Muscle of leg (tissue), 16 donors: Measurements from ENCODE around the gene LAMP5. TPM values are rescaled to one million over a fixed set of nuclear protein-coding genes. Genes with fewer than 3 reads are reported as not detected.

Experiments
- DNase-seq: peaks from one replicate; pipeline ENCODE4 v3.0.0; 2013
- H3K27ac ChIP-seq: one replicate; pipeline ENCODE4 v1.5.1; 2013; ENCODE audit warnings: mild to moderate bottlenecking, low read length, control low read depth
- H3K27me3 ChIP-seq: one replicate; pipeline ENCODE4 v1.6.1; 2013; ENCODE audit warnings: low read length; ENCODE audit not compliant: control insufficient read depth, insufficient read depth
- H3K36me3 ChIP-seq: one replicate; pipeline ENCODE4 v1.6.1; 2013; ENCODE audit warnings: low read length; ENCODE audit not compliant: control insufficient read depth, insufficient read depth
- H3K4me1 ChIP-seq: one replicate; pipeline ENCODE4 v1.6.1; 2013; ENCODE audit warnings: low read length; ENCODE audit not compliant: control insufficient read depth, insufficient read depth
- H3K4me3 ChIP-seq: one replicate; pipeline ENCODE4 v1.5.1; 2013; ENCODE audit warnings: low read length, control low read depth
- H3K9me3 ChIP-seq: replicated peaks from 2 replicates; pipeline ENCODE4 v1.6.1; 2013; ENCODE audit warnings: low read depth, low read length; ENCODE audit not compliant: control insufficient read depth
- WGBS: methylation state at CpG from one replicate; pipeline ENCODE4 v1.1.5; 2013; ENCODE audit warnings: missing lambda C conversion rate; ENCODE audit not compliant: insufficient coverage; 5-methylcytosine and 5-hydroxymethylcytosine counted together
- long read RNA-seq, 11 donors: transcript quantifications; one replicate each; lab custom pipeline, GENCODE V29; 2026
- polyA plus RNA-seq, 8 donors: library from polyadenylated mRNA; unstranded; fragments of 120-200 nt; gene quantifications; one replicate each; pipeline versions ENCODE4 v1.2.1 to v1.2.3, GENCODE V29; 2013; ENCODE audit warnings: inconsistent platforms in 1 of 8, low replicate concordance in 1 of 8; ENCODE audit not compliant: insufficient read length in 8 of 8, insufficient read depth in 1 of 8
- total RNA-seq: library from RNA; stranded (reverse); fragments of 120-200 nt; gene quantifications from one replicate; pipeline ENCODE4 v1.2.4, GENCODE V29; 2013

Gene LAMP5, protein sequence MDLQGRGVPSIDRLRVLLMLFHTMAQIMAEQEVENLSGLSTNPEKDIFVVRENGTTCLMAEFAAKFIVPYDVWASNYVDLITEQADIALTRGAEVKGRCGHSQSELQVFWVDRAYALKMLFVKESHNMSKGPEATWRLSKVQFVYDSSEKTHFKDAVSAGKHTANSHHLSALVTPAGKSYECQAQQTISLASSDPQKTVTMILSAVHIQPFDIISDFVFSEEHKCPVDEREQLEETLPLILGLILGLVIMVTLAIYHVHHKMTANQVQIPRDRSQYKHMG
- total RNA-seq, result 0.66 TPM
- polyA plus RNA-seq, result 1 to 10 TPM in 1 of 8 donors, under 1 TPM in 7; 0.19 to 1.4 (median 0.43) TPM
- long read RNA-seq, donor 1, result 0 reads
- long read RNA-seq, donor 2, result 0 reads
- long read RNA-seq, donor 3, result 0 reads
- long read RNA-seq, donor 4, result 0 reads
- long read RNA-seq, donor 5, result 0 reads
- long read RNA-seq, donor 6, result 0 reads
- long read RNA-seq, donor 7, result 0 reads
- long read RNA-seq, donor 8, partial matches to known transcripts, result 0 of 1 reads
- long read RNA-seq, donor 8, other reads (novel, unspliced or antisense), result 0 of 1 reads
- long read RNA-seq, donor 9, result 0 reads
- long read RNA-seq, donor 10, result 0 reads
- long read RNA-seq, donor 11, result 0 reads

DNA sequence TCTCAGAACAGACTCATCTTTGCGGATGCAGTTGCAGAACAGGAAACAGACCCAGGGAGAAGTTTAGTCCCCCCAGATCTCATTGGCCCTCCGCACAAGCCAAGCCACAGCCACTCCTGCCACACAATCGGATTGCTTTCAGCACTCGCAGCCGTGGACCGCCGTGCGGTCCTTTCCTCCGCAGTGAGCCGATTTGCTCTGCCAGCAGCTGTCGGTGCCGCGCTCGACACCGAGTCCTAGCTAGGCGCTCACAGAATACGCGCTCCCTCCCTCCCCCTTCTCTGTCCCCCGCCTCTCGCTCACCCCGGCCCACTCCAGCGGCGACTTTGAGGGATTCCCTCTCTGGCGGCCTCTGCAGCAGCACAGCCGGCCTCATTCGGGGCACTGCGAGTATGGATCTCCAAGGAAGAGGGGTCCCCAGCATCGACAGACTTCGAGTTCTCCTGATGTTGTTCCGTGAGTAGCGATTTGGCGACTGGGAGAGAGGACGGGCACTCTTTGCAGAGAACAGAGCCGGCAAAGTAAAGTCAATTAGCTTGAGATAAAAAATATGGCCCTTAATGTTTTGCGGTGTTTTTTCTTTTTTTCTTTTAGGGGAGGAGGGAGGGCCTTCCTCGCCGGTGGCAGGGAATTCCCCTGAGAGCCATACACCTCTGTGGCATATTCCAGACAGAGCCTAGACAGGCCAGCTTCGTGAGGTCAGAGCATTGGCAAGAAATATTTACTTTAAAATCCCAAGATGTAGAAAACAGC lies at the start of gene LAMP5:
TSS of gene LAMP5 (plus strand) at position 130 of the 753 bp plus-strand sequence. CDS start at position 393, 263 bp downstream.
- H3K27me3 ChIP-seq, result peaks cover 54% of the 10 kb centered on the region
- DNase-seq, result peak; percentile 53
- 0% methylated on average over 31 of the region's 38 CpGs for WGBS

DNA sequence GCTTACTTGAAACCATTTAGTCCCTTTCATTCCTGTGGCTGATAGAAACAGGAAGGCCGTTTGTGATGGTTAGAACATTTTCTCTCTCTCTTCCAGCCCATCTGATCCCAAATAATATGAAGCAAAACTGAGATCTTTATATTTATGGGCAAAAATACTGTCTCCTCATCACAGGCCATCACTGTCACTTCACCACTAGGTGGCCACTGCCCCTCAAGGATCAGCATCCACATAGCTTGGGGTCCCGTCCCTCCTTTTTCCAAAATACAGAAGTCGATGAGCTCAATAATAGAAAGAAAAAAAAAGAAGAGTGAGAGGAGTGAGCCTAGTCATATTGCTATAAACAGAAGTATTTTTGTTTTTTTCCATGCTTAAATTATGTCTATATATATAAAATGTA lies 46.4 kb upstream of the LAMP5 start:
- H3K27ac ChIP-seq, result no peak overlapping the region
- no peak overlapping the region for H3K4me3 ChIP-seq
- H3K27me3 ChIP-seq, result no peaks in the 10 kb centered on the region
- no peak for DNase-seq
- no peaks in the 10 kb centered on the region for H3K36me3 ChIP-seq
- no peaks in the 10 kb centered on the region for H3K9me3 ChIP-seq
- no peaks in the 10 kb centered on the region for H3K4me1 ChIP-seq
- WGBS, result no CpG with 5 or more reads among the region's 3 CpGs

More for the DNA sequence above, at the start of gene LAMP5:
- H3K36me3 ChIP-seq, result no peaks in the 10 kb centered on the region
- no peak within 1 kb of the TSS for H3K4me3 ChIP-seq
- no peak within 1 kb of the TSS for H3K27ac ChIP-seq
- H3K4me1 ChIP-seq, result peaks cover 14% of the 10 kb centered on the region
- no peaks in the 10 kb centered on the region for H3K9me3 ChIP-seq

DNA sequence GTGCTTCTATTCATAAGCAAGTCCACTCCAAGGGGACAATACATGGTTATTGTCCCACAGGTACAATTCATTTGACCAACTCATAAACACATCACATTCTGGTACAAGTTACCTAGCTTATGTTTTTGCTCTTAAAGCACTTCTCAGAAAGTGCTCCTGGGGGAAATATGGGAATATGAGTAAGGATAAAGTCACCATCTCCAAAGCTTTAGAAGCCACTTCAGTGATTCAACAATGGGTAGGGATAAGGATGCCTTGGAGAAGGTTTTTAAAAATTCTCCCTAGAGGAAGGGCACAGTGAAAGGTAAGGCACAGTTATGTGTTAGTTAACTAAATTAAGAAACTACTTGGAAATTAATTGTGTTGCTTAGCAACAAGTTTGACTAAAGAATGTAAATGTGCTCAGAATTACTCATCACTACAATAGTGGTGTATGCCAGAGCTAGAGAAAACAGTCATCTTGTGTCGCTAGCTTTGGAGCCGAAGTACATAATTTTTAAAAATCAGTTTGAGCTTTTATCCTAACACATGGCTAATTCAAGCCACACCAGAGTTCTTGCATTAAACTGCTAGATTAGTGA lies 39.5 kb upstream of the LAMP5 start:
- Histone ChIP-seq H3K9me3 (no peaks in the 10 kb centered on the region), H3K36me3 (no peaks in the 10 kb centered on the region), H3K27me3 (no peaks in the 10 kb centered on the region), H3K27ac (no peak overlapping the region), H3K4me1 (no peaks in the 10 kb centered on the region), H3K4me3 (no peak overlapping the region)
- no peak for DNase-seq
- WGBS, result no CpG with 5 or more reads among the region's 2 CpGs

DNA sequence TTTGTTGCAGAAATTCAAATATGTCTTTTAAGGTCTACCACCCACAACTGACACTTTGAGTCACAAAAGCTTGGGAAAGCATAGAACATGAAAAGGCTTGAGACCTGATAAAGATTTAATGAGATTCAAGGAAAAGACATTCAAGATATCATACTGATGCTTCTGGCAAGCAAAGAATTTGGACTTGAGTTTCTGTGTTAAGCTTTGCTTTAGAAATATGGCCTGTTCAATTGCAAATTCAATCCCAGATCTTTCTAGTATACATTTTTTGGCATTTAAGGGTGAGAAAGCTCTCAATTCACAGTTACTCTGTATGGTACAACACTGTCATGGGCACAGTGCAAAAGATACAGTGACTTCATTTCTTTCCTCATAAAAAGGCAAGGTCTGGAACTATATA lies 38.9 kb upstream of the LAMP5 start:
- H3K36me3 ChIP-seq, result no peaks in the 10 kb centered on the region
- H3K4me1 ChIP-seq, result no peaks in the 10 kb centered on the region
- no peak overlapping the region for H3K4me3 ChIP-seq
- H3K27me3 ChIP-seq, result no peaks in the 10 kb centered on the region
- no peak overlapping the region for H3K27ac ChIP-seq
- H3K9me3 ChIP-seq, result no peaks in the 10 kb centered on the region
- no peak for DNase-seq

DNA sequence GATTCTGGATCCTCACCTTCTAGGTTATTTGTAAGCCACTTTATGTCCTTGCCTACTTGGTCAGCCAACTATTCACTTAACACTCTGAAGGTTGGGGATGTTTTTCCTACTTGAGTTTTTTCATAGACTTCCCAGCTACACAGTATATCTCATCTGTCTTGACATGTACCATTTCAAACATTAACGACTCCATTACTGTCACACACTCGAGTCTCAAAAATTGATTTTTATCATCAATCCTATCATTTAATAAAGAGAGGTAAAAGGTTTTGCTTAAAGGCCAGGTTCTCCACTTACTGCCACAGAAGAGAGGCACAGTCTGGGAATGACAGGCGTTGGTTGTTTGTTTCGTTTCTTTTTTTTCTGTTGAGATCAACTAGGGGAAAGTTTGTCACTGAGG lies 38.2 kb upstream of the LAMP5 start:
- no peak overlapping the region for H3K4me3 ChIP-seq
- H3K27me3 ChIP-seq, result no peaks in the 10 kb centered on the region
- no peaks in the 10 kb centered on the region for H3K9me3 ChIP-seq
- no peaks in the 10 kb centered on the region for H3K36me3 ChIP-seq
- H3K27ac ChIP-seq, result no peak overlapping the region
- no CpG with 5 or more reads among the region's 4 CpGs for WGBS
- DNase-seq, result no peak
- H3K4me1 ChIP-seq, result no peaks in the 10 kb centered on the region

DNA sequence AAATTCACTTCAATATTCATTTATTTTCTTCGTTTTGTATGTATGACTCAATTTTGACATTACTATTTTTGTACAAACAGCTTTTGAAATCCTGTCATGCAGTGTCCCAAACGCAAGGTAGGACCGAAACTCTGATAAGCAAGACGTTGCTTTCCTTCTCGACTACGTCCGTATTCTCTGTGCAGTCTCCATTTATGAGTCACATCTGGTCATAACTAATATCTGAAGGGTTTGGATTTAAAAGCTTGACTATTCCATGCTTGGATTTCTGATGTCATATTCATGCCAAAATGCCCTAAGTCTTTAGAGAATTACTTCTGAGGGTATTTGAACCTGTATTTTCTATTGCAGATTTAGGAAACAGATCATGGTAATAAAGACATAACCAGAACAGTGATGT lies 37.8 kb upstream of the LAMP5 start:
- no peak overlapping the region for H3K27ac ChIP-seq
- H3K4me3 ChIP-seq, result no peak overlapping the region
- H3K27me3 ChIP-seq, result no peaks in the 10 kb centered on the region
- no peaks in the 10 kb centered on the region for H3K36me3 ChIP-seq
- no peak for DNase-seq
- WGBS, result no CpG with 5 or more reads among the region's 7 CpGs
- no peaks in the 10 kb centered on the region for H3K9me3 ChIP-seq
- H3K4me1 ChIP-seq, result no peaks in the 10 kb centered on the region

DNA sequence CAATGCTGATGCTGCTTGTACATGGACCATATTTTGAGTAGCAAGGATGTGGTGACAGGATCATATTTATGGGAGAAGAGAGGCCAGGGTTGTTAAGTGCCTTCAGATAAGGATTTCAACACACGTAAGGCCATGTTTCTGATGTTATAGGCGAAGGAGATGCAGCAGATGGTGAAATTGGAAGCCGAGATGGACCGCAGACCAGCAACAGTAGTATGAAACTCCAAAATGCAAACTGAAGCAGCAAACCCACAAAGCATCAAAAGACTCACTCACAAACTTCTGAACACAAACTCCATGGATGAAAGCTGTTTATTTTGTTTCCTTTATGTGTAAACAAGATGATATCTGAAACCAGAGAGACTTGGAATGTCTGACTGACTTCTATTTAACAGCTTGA lies 35.6 kb upstream of the LAMP5 start:
- no peaks in the 10 kb centered on the region for H3K9me3 ChIP-seq
- 67% methylated on average over 1 of the region's 4 CpGs for WGBS
- no peaks in the 10 kb centered on the region for H3K4me1 ChIP-seq
- no peak for DNase-seq
- H3K36me3 ChIP-seq, result no peaks in the 10 kb centered on the region
- no peaks in the 10 kb centered on the region for H3K27me3 ChIP-seq
- H3K27ac ChIP-seq, result no peak overlapping the region
- no peak overlapping the region for H3K4me3 ChIP-seq

DNA sequence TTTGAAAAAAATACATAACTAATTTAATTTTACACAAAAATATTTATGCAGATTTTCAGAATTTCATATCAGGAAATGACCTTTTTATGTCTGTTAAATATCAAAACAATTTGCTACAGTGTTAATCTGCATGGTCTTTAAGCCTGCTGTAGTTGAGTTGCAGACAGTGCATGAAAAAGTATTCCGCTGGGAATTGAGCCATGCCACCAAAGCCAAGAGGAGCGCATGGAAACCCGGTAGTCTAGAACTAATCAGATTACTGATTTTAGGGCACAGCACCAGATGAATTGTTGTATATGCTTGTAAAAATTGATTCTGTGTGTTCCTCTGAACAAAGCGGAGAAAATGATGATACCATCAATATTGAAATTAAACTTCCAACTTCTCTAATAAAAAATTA lies 34.3 kb upstream of the LAMP5 start:
- H3K4me1 ChIP-seq, result no peaks in the 10 kb centered on the region
- H3K36me3 ChIP-seq, result no peaks in the 10 kb centered on the region
- no peak overlapping the region for H3K4me3 ChIP-seq
- H3K9me3 ChIP-seq, result no peaks in the 10 kb centered on the region
- no peak for DNase-seq
- WGBS, result no CpG with 5 or more reads among the region's 4 CpGs
- H3K27ac ChIP-seq, result no peak overlapping the region
- no peaks in the 10 kb centered on the region for H3K27me3 ChIP-seq

DNA sequence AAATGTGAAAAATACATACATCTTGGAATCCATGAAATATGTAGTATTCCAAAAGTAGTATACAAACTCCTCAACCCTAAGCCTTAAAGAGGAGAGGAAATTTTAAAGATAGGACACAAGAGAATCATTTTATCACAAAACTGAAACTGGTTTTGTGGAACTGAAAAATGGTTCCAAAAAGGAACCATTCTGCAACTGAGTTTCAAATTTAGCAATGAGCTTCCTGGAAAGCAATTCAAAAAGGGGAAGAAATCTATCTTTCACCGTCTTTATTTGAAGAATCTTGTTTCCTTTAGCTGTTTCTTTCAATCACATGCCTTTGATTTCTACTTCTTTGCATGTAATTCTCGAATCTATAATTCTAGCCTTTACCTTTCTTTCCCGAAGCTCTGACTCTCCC lies 32.2 kb upstream of the LAMP5 start:
- H3K27ac ChIP-seq, result no peak overlapping the region
- no peaks in the 10 kb centered on the region for H3K9me3 ChIP-seq
- DNase-seq, result peak; percentile 53
- H3K27me3 ChIP-seq, result no peaks in the 10 kb centered on the region
- WGBS, result no CpG with 5 or more reads among the region's 3 CpGs
- no peak overlapping the region for H3K4me3 ChIP-seq
- no peaks in the 10 kb centered on the region for H3K4me1 ChIP-seq
- H3K36me3 ChIP-seq, result no peaks in the 10 kb centered on the region

DNA sequence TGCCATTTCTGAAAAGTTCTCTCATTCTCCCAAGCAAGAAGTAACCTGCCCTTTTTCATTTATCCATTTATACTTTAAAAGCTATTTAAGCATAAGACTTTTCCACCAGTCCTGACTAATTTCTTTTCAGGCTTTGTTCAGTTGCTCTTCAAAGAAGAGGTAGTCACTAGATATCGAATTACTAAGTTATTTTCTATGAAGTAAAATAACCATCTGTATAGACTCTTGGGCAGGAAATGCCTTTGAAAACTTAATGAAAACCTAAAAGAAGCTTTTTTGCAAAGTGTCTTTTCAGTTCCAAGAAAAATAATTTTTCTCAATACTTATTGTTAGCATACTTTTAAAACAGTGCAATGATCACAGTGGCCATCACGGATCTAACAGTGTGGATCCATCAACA lies 31.3 kb upstream of the LAMP5 start:
- Histone ChIP-seq H3K4me3 (no peak overlapping the region), H3K36me3 (no peaks in the 10 kb centered on the region), H3K27me3 (no peaks in the 10 kb centered on the region), H3K27ac (no peak overlapping the region), H3K4me1 (no peaks in the 10 kb centered on the region), H3K9me3 (no peaks in the 10 kb centered on the region)
- DNase-seq, result no peak
- no CpG with 5 or more reads among the region's 2 CpGs for WGBS
